IMR-90 (cell line): ENCODE results near the gene CTRL.

ENCODE experiments used
- FOS ChIP-seq: fragments of 150-350 bp; IDR thresholded peaks from 2 replicates; pipeline ENCODE4 v1.6.1; 2016; ENCODE audit warnings: low read depth, low read length
- POLR2A ChIP-seq: IDR thresholded peaks from 2 replicates; pipeline ENCODE4 v1.6.1; 2012; ENCODE audit warnings: mild to moderate bottlenecking, low read depth, low read length

DNA sequence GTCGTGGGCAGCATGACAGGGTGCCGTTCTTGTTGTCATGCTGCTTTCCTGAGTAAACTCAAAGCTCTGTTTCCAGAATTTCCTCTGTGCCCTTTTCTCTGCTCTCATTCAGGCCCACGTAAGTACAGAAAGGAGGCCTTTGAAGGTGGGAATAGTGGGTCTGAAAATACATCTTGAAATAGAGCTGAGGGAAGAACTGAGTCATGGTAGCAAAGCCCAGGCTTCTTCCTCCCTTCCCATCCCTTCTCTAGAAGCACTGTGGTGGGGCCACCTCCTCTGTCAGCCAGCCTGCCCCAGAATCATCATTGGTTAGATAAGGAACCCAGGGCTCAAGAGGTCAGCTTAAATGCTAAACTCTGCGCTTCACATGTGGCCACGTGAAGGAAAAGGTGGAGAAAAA, 9.4 kb downstream of the CTRL start:
- TF ChIP-seq FOS = no peak
- no peak for TF ChIP-seq POLR2A
